IMR-90 (cell line): ENCODE results near the gene VASN. TPM values are rescaled to one million over a fixed set of nuclear protein-coding genes. Genes with fewer than 3 reads are reported as not detected.

Experiments used
- ATAC-seq: fragments of 200-7000 bp; cut with Tn5 transposase; 2 replicates; pipeline ENCODE4 v1.9.1; 2020; ENCODE audit warnings: low read depth, mild to moderate bottlenecking, moderate library complexity
- BruUV-seq: library from RNA; stranded (reverse); fragments of 400-500 nt; replicated peaks from 2 replicates; lab custom pipeline; 2021; lab: Mats Ljungman, UMichigan
- CTCF ChIA-PET: fragments of 300-600 bp; formaldehyde crosslinking; extraction: SDS; loops from one replicate; lab custom pipeline; 2021; ENCODE audit warnings: antibody characterized with exemption; lab: Yijun Ruan, JAX
- POLR2A ChIA-PET: fragments of 300-600 bp; sonication (Branson Sonifier 250); formaldehyde crosslinking; loops from one replicate; lab custom pipeline; 2022; ENCODE audit warnings: antibody characterized with exemption; ENCODE audit not compliant: unreplicated experiment; lab: Charles Lee
- DNase-seq: peaks from one replicate; pipeline ENCODE4 v3.0.0; 2013
- H2AFZ ChIP-seq: replicated peaks from 2 replicates; pipeline ENCODE3; 2013; ENCODE audit warnings: low read length, mild to moderate bottlenecking; ENCODE audit not compliant: poor library complexity
- H2AK5ac ChIP-seq: 2 replicates; pipeline ENCODE4 v1.6.1; 2013; ENCODE audit warnings: low read depth, low read length, inconsistent platforms
- H2AK9ac ChIP-seq: replicated peaks from 2 replicates; pipeline ENCODE3; 2013; ENCODE audit warnings: mild to moderate bottlenecking, low read depth, low read length, moderate library complexity; ENCODE audit not compliant: poor library complexity
- H2BK120ac ChIP-seq: 2 replicates; pipeline ENCODE4 v1.6.1; 2013; ENCODE audit warnings: low read depth, low read length, inconsistent platforms
- H2BK15ac ChIP-seq: 3 replicates; pipeline ENCODE4 v1.6.1; 2013; ENCODE audit warnings: low read depth, low read length, inconsistent platforms
- H2BK20ac ChIP-seq: 2 replicates; pipeline ENCODE4 v1.6.1; 2013; ENCODE audit warnings: low read depth, mild to moderate bottlenecking, inconsistent platforms, low read length, moderate library complexity
- H2BK5ac ChIP-seq: 2 replicates; pipeline ENCODE4 v1.6.1; 2013; ENCODE audit warnings: mild to moderate bottlenecking, low read depth, low read length, inconsistent platforms; ENCODE audit not compliant: poor library complexity, severe bottlenecking
- H3K14ac ChIP-seq: replicated peaks from 2 replicates; pipeline ENCODE4 v1.6.1; 2013; ENCODE audit warnings: low read depth, low read length, inconsistent platforms
- H3K18ac ChIP-seq: 2 replicates; pipeline ENCODE4 v1.6.1; 2013; ENCODE audit warnings: low read depth, low read length, control low read depth
- H3K23ac ChIP-seq: 2 replicates; pipeline ENCODE4 v1.6.1; 2013; ENCODE audit warnings: low read depth, low read length, inconsistent platforms
- H3K27ac ChIP-seq: 2 replicates; pipeline ENCODE4 v1.5.1; 2013; ENCODE audit warnings: mild to moderate bottlenecking, control low read depth, low read length; ENCODE audit not compliant: insufficient read depth
- H3K27me3 ChIP-seq: 2 replicates; pipeline ENCODE4 v1.6.1; 2013; ENCODE audit warnings: low read length; ENCODE audit not compliant: control insufficient read depth, insufficient read depth
- H3K36me3 ChIP-seq: 2 replicates; pipeline ENCODE4 v1.6.1; 2013; ENCODE audit warnings: low read length, mixed read lengths; ENCODE audit not compliant: control insufficient read depth, insufficient read depth
- H3K4ac ChIP-seq: 2 replicates; pipeline ENCODE4 v1.6.1; 2013; ENCODE audit warnings: low read depth, low read length, inconsistent platforms
- H3K4me1 ChIP-seq: 2 replicates; pipeline ENCODE4 v1.6.1; 2013; ENCODE audit warnings: low read length, mixed read lengths; ENCODE audit not compliant: control insufficient read depth, insufficient read depth
- H3K4me2 ChIP-seq: 2 replicates; pipeline ENCODE4 v1.6.1; 2013; ENCODE audit warnings: low read depth, mild to moderate bottlenecking, control low read depth, low read length, moderate library complexity
- H3K4me3 ChIP-seq: 2 replicates; pipeline ENCODE4 v1.5.1; 2013; ENCODE audit warnings: low read depth, mild to moderate bottlenecking, control low read depth, low read length, moderate library complexity; ENCODE audit not compliant: insufficient read depth
- H3K56ac ChIP-seq: 2 replicates; pipeline ENCODE4 v1.6.1; 2013; ENCODE audit warnings: low read length, inconsistent platforms; ENCODE audit not compliant: insufficient read depth; ENCODE audit errors: extremely low read depth
- H3K79me1 ChIP-seq, 2 experiments: 2 replicates each; pipeline ENCODE4 v1.6.1; 2013; ENCODE audit warnings: low read length in 2 of 2, inconsistent platforms in 1 of 2, low read depth in 1 of 2
- H3K9ac ChIP-seq: 2 replicates; pipeline ENCODE4 v1.6.1; 2013; ENCODE audit warnings: low read depth, low read length, control low read depth
- H3K9me1 ChIP-seq: 2 replicates; pipeline ENCODE4 v1.6.1; 2013; ENCODE audit warnings: low read length, inconsistent platforms; ENCODE audit not compliant: insufficient read depth
- H3K9me3 ChIP-seq: 2 replicates; pipeline ENCODE4 v1.6.1; 2013; ENCODE audit warnings: low read length; ENCODE audit not compliant: control insufficient read depth, insufficient read depth
- H4K20me1 ChIP-seq: 2 replicates; pipeline ENCODE4 v1.6.1; 2013; ENCODE audit warnings: low read length, inconsistent platforms; ENCODE audit not compliant: insufficient read depth
- H4K5ac ChIP-seq: 2 replicates; pipeline ENCODE4 v1.6.1; 2013; ENCODE audit warnings: mild to moderate bottlenecking, low read depth, low read length, control low read depth
- H4K8ac ChIP-seq, 2 experiments: 2 replicates each; pipeline ENCODE4 v1.6.1; 2013; ENCODE audit warnings: low read depth in 2 of 2, low read length in 2 of 2, control low read depth in 1 of 2, inconsistent platforms in 1 of 2
- H4K91ac ChIP-seq: 2 replicates; pipeline ENCODE4 v1.6.1; 2013; ENCODE audit warnings: low read depth, low read length, inconsistent platforms; ENCODE audit not compliant: insufficient read depth
- BHLHE40 ChIP-seq: fragments of 150-350 bp; IDR thresholded peaks from 2 replicates; pipeline ENCODE4 v1.6.1; 2016; ENCODE audit warnings: mild to moderate bottlenecking, low read depth, low read length
- CEBPB ChIP-seq: IDR thresholded peaks from 2 replicates; pipeline ENCODE4 v1.6.1; 2012; ENCODE audit warnings: low read depth, low read length, improper control_type of control experiment
- CHD1 ChIP-seq: IDR thresholded peaks from 2 replicates; pipeline ENCODE4 v1.6.1; 2012; ENCODE audit warnings: low read depth, low read length, improper control_type of control experiment
- ELK1 ChIP-seq: fragments of 150-350 bp; IDR thresholded peaks from 2 replicates; pipeline ENCODE4 v1.6.1; 2016; ENCODE audit warnings: low read depth, mild to moderate bottlenecking, low read length, moderate library complexity, borderline replicate concordance
- FOS ChIP-seq: fragments of 150-350 bp; IDR thresholded peaks from 2 replicates; pipeline ENCODE4 v1.6.1; 2016; ENCODE audit warnings: low read depth, low read length
- MAFK ChIP-seq: IDR thresholded peaks from 2 replicates; pipeline ENCODE4 v1.6.1; 2012; ENCODE audit warnings: low read depth, low read length, improper control_type of control experiment
- MAZ ChIP-seq: IDR thresholded peaks from 2 replicates; pipeline ENCODE4 v1.6.1; 2012; ENCODE audit warnings: low read depth, mild to moderate bottlenecking, low read length, improper control_type of control experiment, moderate library complexity, borderline replicate concordance
- NFE2L2 ChIP-seq: fragments of 150-350 bp; IDR thresholded peaks from 2 replicates; pipeline ENCODE4 v1.6.1; 2016; ENCODE audit warnings: low read depth, mild to moderate bottlenecking, low read length
- POLR2A ChIP-seq: IDR thresholded peaks from 2 replicates; pipeline ENCODE4 v1.6.1; 2012; ENCODE audit warnings: mild to moderate bottlenecking, low read depth, low read length
- RAD21 ChIP-seq: IDR thresholded peaks from 2 replicates; pipeline ENCODE4 v1.6.1; 2012; ENCODE audit warnings: low read length, improper control_type of control experiment
- RCOR1 ChIP-seq: IDR thresholded peaks from 2 replicates; pipeline ENCODE4 v1.6.1; 2012; ENCODE audit warnings: mild to moderate bottlenecking, low read length, improper control_type of control experiment; ENCODE audit not compliant: insufficient replicate concordance
- RFX5 ChIP-seq: IDR thresholded peaks from 2 replicates; pipeline ENCODE4 v1.8.0; 2012; ENCODE audit warnings: low read depth, mild to moderate bottlenecking, low read length, moderate library complexity
- SMC3 ChIP-seq: fragments of 150-350 bp; IDR thresholded peaks from 2 replicates; pipeline ENCODE4 v1.6.1; 2016; ENCODE audit warnings: low read depth, mild to moderate bottlenecking, antibody characterized with exemption, low read length, moderate library complexity
- USF2 ChIP-seq: fragments of 150-350 bp; IDR thresholded peaks from 2 replicates; pipeline ENCODE4 v1.6.1; 2017; ENCODE audit warnings: mild to moderate bottlenecking, antibody characterized with exemption, low read length, low read depth
- WGBS, 2 experiments: methylation state at CpG; one replicate each; pipeline versions ENCODE4 v1.1.5 to v1.1.7; 2013; ENCODE audit warnings: missing lambda C conversion rate in 2 of 2; ENCODE audit not compliant: insufficient read length in 1 of 2; ENCODE audit errors: extremely low coverage in 2 of 2; 5-methylcytosine and 5-hydroxymethylcytosine counted together
- dilution Hi-C: fragments of 300-500 bp; cut with HindIII; formaldehyde crosslinking; loops from one replicate; pipeline ENCODE4 v1.14.3; 2018; ENCODE audit warnings: low sequenced_read_pairs; ENCODE audit not compliant: unreplicated experiment
- in situ Hi-C: fragments of 300-500 bp; cut with MboI; formaldehyde crosslinking; loops from 3 replicates; pipeline ENCODE4 v1.14.3; 2019; ENCODE audit warnings: low sequenced_read_pairs, inconsistent platforms, mixed read lengths
- intact Hi-C: fragments of 100-400 bp; cut with micrococcal nuclease; formaldehyde crosslinking; loops from 2 replicates; pipeline ENCODE4 v1.10.0; 2022
- polyA plus RNA-seq, 3 experiments: library from polyadenylated mRNA; depleted of rRNA; stranded (reverse); fragments of >200 nt; gene quantifications; 2 replicates each; pipeline ENCODE4 v1.2.3, GENCODE V29; 2012; ENCODE audit warnings: low replicate concordance in 1 of 3
- total RNA-seq: library from RNA; depleted of rRNA; stranded (reverse); fragments of >200 nt; gene quantifications from 2 replicates; pipeline ENCODE4 v1.2.3, GENCODE V29; 2012

VASN gene
- total and polyA plus RNA-seq, 2 of the 4 experiments (the other 2 are of a cell fraction) = 9.3 to 87.2 TPM

- H3K14ac ChIP-seq = no peak overlapping the region
- H3K18ac ChIP-seq = no peak overlapping the region
- no peak overlapping the region for H2BK20ac ChIP-seq
- DNase-seq (peak; percentile 62), ATAC-seq (peak; percentile 97)
- no peak overlapping the region for H2BK5ac ChIP-seq
- peak overlapping the region; percentile 76 for H2AK5ac ChIP-seq
- no peak overlapping the region for H3K4me3 ChIP-seq
- peak overlapping the region; percentile 50 for H2AK9ac ChIP-seq
- ChIA-PET CTCF (interaction anchor here (0.6 to 2.0 kb wide), 21 partner anchors 8 to 213 kb away, joined by 3 to 13 read pairs (median 4); partner anchors contain the start of genes PAM16 and TFAP4), POLR2A (no interaction called here)
- H4K20me1 ChIP-seq = peaks cover 16% of the 10 kb centered on the region
- peak overlapping the region; percentile 9; the same call in 1 of the 2 replicates for H3K4me2 ChIP-seq
- in situ Hi-C loops = no loop called here
- H4K8ac ChIP-seq = 0 out of 4 replicates have a peak overlapping the region, but pooled peaks of 1 of the 2 experiments have one; percentile 6
- H2AFZ ChIP-seq = peak overlapping the region; percentile 88
- H3K9me1 ChIP-seq = peaks cover 3% of the 10 kb centered on the region
- H3K4me1 ChIP-seq = peaks cover 4% of the 10 kb centered on the region
- H3K79me1 ChIP-seq = peaks cover 0 to 14% of the 10 kb centered on the region in 2 experiments; a peak in 1 of 4 replicates
- H2BK120ac ChIP-seq = no peak overlapping the region
- H3K23ac ChIP-seq = no peak overlapping the region
- no peaks in the 10 kb centered on the region for H3K9me3 ChIP-seq
- no TSS peak for BruUV-seq
- intact Hi-C loops = loop anchor here (1.0 to 5.0 kb wide), 3 partner anchors 43 to 130 kb away; partner anchors contain the start of gene TFAP4
- dilution Hi-C loops = no loop called here
- 51% methylated on average over 10 of the region's 29 CpGs; no CpG with 5 or more reads in 1 of the 2 experiments for WGBS, 2 experiments
- H2BK15ac ChIP-seq = no peak overlapping the region
- peak overlapping the region; percentile 64; the same call in 1 of the 2 replicates for H3K4ac ChIP-seq
- H4K5ac ChIP-seq = no peak overlapping the region
- H3K36me3 ChIP-seq = peaks cover 25% of the 10 kb centered on the region
- H3K9ac ChIP-seq = no peak overlapping the region
- H3K56ac ChIP-seq = no peak overlapping the region
- no peak overlapping the region for H3K27ac ChIP-seq
- 0 out of 2 replicates have a peak overlapping the region, but pooled peaks have one; percentile 39 for H4K91ac ChIP-seq
- no peaks in the 10 kb centered on the region for H3K27me3 ChIP-seq
- TF ChIP-seq NFE2L2 = no peak
- TF ChIP-seq FOS = no peak
- peak; percentile 44; the same call in 1 of the 2 replicates for TF ChIP-seq POLR2A
- peak; percentile 83 for TF ChIP-seq SMC3
- peak; percentile 64 for TF ChIP-seq MAZ
- TF ChIP-seq MAFK = no peak
- 0 out of 2 replicates have a peak, but pooled peaks have one; percentile 5 for TF ChIP-seq RFX5
- peak; percentile 95 for TF ChIP-seq RAD21
- TF ChIP-seq CEBPB = no peak
- TF ChIP-seq RCOR1 = no peak
- TF ChIP-seq USF2 = no peak
- TF ChIP-seq BHLHE40 = no peak
- TF ChIP-seq ELK1 = no peak
- no peak for TF ChIP-seq CHD1
Observed at GRCh38 chr16:4402439-4403132, 30.9 kb downstream of the VASN start.
